K562 (cell line): Measurements from ENCODE around the gene GRIN1. TPM values are rescaled to one million over a fixed set of nuclear protein-coding genes. Genes with fewer than 3 reads are reported as not detected.

ENCODE experiments used
- ELF4 ChIP-seq: fragments of 450-650 bp; formaldehyde crosslinking; IDR thresholded peaks from 2 replicates; pipeline ENCODE4 v1.4.0; 2022; ENCODE audit warnings: missing genetic modification characterization
- HDAC3 ChIP-seq: fragments of 450-650 bp; IDR thresholded peaks from 2 replicates; pipeline ENCODE4 v1.6.1; 2018; ENCODE audit warnings: borderline replicate concordance, mild to moderate bottlenecking, moderate library complexity; ENCODE audit not compliant: partially characterized antibody
- HSF4 ChIP-seq: fragments of 250-450 bp; sonication (Bioruptor Pico); IDR thresholded peaks from 2 replicates; pipeline ENCODE4 v2.1.2; 2022; ENCODE audit warnings: mild to moderate bottlenecking, moderate library complexity, borderline replicate concordance
- MCM3 ChIP-seq: fragments of 450-650 bp; IDR thresholded peaks from 2 replicates; pipeline ENCODE4 v1.6.1; 2016
- PTBP1 ChIP-seq: fragments of 200-400 bp; formaldehyde crosslinking; IDR thresholded peaks from 2 replicates; pipeline ENCODE4 v1.6.1; 2017; ENCODE audit warnings: low read depth, low read length
- REST ChIP-seq, 2 experiments: fragments of 450-650 bp; formaldehyde crosslinking in 1 of 2; IDR thresholded peaks; 2 replicates each; pipeline versions ENCODE4 v1.4.0 to v1.6.1; 2014 to 2020; ENCODE audit warnings: mild to moderate bottlenecking in 2 of 2, borderline replicate concordance in 1 of 2, low read depth in 1 of 2
- SMC3 ChIP-seq: conservative IDR thresholded peaks from 2 replicates; pipeline ENCODE4 v1.6.1; 2011; ENCODE audit warnings: low read depth, low read length, improper control_type of control experiment; ENCODE audit not compliant: insufficient read depth
- TAF15 ChIP-seq: fragments of 200-400 bp; formaldehyde crosslinking; IDR thresholded peaks from 2 replicates; pipeline ENCODE4 v1.6.1; 2017; ENCODE audit warnings: mild to moderate bottlenecking, low read depth, low read length, moderate library complexity
- ZNF584 ChIP-seq: fragments of 200-800 bp; sonication (Bioruptor generic); IDR thresholded peaks from 2 replicates; pipeline ENCODE4 v1.6.1; 2016; ENCODE audit warnings: low read depth, mild to moderate bottlenecking, missing genetic modification characterization, missing compliant biosample characterization
- polyA plus RNA-seq, 8 experiments: library from polyadenylated mRNA; depleted of rRNA in 4 of 8; stranded (reverse) in 5 of 8; unstranded in 3 of 8; fragments of >200 nt; fragmentation: Nextera tagmentation in 2 of 8; fragmentation: Illumina TruSeq in 1 of 8; extraction: Ambion mirVana in 2 of 8; extraction: Trizol in 1 of 8; gene quantifications; 2 replicates each; pipeline versions ENCODE4 v1.2.1 to v1.2.3, GENCODE V29; 2011 to 2014; ENCODE audit warnings: inconsistent platforms in 1 of 8, missing spikeins in 1 of 8
- total RNA-seq, 7 experiments: library from RNA; depleted of rRNA in 6 of 7; stranded (reverse); fragments of >200 nt in 6 of 7; fragmentation: Illumina TruSeq in 2 of 7; extraction: Trizol in 2 of 7; gene quantifications; 2 replicates each; pipeline versions ENCODE4 v1.2.1 to v1.2.3, GENCODE V29; 2011 to 2021; ENCODE audit warnings: low replicate concordance in 1 of 7
- TF ChIP-seq, protein P1 (sequence below): fragments of 150-350 bp; IDR thresholded peaks from 2 replicates; pipeline ENCODE4 v1.6.1; 2014; ENCODE audit warnings: low read depth, mild to moderate bottlenecking, low read length, borderline replicate concordance

Gene GRIN1
- total and polyA plus RNA-seq, 9 of the 15 experiments (the other 6 are each of a cell fraction or from before 2014, with no cell fraction given), result 0.03 to 0.35 (median 0.16) TPM; not detected in 6

DNA sequence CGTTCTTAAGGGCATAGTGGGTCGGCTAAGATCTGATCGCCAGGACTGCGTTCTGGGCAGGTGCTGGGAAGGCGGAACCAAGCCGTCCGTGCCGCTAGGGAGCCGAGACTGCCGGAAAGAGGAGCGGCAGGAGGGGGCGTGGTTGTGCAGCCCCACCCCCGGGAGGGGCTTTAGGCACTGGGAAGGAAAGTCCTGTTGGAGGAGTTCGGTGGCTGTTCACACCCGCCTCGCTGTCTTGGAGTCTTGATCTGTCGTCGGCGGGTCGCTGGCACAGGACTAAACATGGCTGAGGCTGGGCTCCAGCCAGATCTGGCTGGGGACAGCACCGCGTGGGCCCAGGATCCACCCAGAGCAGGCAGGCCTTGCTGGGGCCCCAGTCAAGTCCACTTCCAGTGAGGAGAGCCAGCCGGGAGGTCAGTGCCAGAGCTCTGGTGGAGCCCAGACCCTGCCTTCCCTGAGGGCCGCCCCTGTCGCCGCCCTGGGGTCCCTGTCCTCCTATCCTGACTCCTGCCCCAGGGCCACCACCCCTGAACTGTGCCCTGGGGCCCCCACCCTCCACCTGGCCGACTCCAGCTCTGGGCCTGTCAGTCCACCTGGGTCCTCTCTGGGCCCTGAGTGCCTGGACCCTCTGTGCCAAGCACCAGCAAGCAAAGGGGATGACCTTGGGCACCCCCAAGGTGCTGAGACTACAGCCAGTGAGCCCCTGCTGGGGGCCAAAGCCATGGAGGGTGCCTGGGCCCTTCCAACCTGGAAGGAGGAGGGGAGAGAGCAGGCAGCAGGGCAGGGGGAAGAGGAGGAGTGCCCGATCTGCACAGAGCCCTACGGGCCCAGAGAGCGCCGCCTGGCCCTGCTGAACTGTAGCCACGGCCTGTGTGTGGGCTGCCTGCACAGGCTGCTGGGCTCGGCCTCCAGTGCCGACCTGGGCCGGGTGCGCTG lies 78.6 kb downstream of the GRIN1 start (continued):
- no peak for TF ChIP-seq HSF4
- no peak for TF ChIP-seq ZNF584 (CRISPR knock-in tag)
- TF ChIP-seq, protein P1, sequence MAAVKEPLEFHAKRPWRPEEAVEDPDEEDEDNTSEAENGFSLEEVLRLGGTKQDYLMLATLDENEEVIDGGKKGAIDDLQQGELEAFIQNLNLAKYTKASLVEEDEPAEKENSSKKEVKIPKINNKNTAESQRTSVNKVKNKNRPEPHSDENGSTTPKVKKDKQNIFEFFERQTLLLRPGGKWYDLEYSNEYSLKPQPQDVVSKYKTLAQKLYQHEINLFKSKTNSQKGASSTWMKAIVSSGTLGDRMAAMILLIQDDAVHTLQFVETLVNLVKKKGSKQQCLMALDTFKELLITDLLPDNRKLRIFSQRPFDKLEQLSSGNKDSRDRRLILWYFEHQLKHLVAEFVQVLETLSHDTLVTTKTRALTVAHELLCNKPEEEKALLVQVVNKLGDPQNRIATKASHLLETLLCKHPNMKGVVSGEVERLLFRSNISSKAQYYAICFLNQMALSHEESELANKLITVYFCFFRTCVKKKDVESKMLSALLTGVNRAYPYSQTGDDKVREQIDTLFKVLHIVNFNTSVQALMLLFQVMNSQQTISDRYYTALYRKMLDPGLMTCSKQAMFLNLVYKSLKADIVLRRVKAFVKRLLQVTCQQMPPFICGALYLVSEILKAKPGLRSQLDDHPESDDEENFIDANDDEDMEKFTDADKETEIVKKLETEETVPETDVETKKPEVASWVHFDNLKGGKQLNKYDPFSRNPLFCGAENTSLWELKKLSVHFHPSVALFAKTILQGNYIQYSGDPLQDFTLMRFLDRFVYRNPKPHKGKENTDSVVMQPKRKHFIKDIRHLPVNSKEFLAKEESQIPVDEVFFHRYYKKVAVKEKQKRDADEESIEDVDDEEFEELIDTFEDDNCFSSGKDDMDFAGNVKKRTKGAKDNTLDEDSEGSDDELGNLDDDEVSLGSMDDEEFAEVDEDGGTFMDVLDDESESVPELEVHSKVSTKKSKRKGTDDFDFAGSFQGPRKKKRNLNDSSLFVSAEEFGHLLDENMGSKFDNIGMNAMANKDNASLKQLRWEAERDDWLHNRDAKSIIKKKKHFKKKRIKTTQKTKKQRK, result no peak
- no peak for TF ChIP-seq TAF15
- TF ChIP-seq HDAC3, result no peak
- no peak for TF ChIP-seq ELF4
- no peak for TF ChIP-seq PTBP1
- TF ChIP-seq MCM3, result no peak
- TF ChIP-seq SMC3, result no peak
- no peak for TF ChIP-seq REST (IDR thresholded peaks at IDR 0.05; ENCODE audit: borderline replicate concordance)
- no peak for TF ChIP-seq REST (CRISPR knock-in tag; IDR thresholded peaks at IDR 0.05; ENCODE audit: low read depth)
- TF ChIP-seq, all 486 proteins: peak for 65
